DOHH2 (cell line): ENCODE measurements around the gene PDXDC1.
"Not testable (repeated sequence)": the region's sequence is repeated elsewhere in the genome, so short reads cannot be mapped to it uniquely, and the experiment has no call there.

ENCODE experiments used
- EZH2phosphoT487 ChIP-seq: fragments of 200-600 bp; sonication (generic); IDR thresholded peaks from 2 replicates; pipeline ENCODE4 v1.6.1; 2017; ENCODE audit warnings: borderline replicate concordance, mild to moderate bottlenecking, antibody characterized with exemption, low read length, moderate library complexity, mixed read lengths
- TF ChIP-seq, protein P1 (sequence below): fragments of 200-600 bp; sonication (generic); IDR thresholded peaks from one replicate; pipeline ENCODE4 v1.5.1; 2014; ENCODE audit warnings: antibody characterized with exemption, mild to moderate bottlenecking, low read depth, low read length; ENCODE audit not compliant: poor library complexity, severe bottlenecking

DNA sequence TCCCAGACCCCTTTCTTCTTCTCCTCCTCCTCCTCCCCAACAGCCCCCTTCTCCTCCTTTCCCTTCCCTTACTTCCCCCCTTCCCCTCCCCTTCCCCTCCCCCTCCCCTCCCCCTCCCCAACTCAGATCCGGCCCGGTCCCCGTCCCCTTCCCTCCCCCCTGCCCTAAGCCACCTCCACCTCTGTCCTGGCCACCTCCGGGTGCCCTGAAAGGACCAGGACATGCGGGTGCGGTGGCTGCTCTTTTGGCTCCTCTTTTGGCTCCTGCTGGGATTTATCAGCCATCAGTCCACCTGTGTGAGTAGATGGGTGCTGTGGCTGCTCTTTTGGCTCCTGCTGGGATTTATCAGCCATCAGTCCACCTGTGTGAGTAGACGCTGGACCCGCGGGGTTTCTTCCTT, 36.8 kb upstream of the PDXDC1 start:
- TF ChIP-seq, protein P1, sequence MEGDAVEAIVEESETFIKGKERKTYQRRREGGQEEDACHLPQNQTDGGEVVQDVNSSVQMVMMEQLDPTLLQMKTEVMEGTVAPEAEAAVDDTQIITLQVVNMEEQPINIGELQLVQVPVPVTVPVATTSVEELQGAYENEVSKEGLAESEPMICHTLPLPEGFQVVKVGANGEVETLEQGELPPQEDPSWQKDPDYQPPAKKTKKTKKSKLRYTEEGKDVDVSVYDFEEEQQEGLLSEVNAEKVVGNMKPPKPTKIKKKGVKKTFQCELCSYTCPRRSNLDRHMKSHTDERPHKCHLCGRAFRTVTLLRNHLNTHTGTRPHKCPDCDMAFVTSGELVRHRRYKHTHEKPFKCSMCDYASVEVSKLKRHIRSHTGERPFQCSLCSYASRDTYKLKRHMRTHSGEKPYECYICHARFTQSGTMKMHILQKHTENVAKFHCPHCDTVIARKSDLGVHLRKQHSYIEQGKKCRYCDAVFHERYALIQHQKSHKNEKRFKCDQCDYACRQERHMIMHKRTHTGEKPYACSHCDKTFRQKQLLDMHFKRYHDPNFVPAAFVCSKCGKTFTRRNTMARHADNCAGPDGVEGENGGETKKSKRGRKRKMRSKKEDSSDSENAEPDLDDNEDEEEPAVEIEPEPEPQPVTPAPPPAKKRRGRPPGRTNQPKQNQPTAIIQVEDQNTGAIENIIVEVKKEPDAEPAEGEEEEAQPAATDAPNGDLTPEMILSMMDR: not testable (repeated sequence)
- not testable (repeated sequence) for TF ChIP-seq EZH2phosphoT487
